OCI-LY1 (cell line): Measurements from ENCODE around the gene LSS.

Experiments used
- EZH2 ChIP-seq: fragments of 200-600 bp; sonication (generic), shearing (Covaris generic); IDR thresholded peaks from 2 replicates; pipeline ENCODE4 v1.8.0; 2017; ENCODE audit warnings: borderline replicate concordance, mixed run types, mild to moderate bottlenecking, antibody characterized with exemption, low read length, moderate library complexity, mixed read lengths
- TF ChIP-seq, protein P1 (sequence below): fragments of 200-600 bp; sonication (generic), shearing (Covaris generic); IDR thresholded peaks from 2 replicates; pipeline ENCODE4 v1.5.1; 2017; ENCODE audit warnings: mild to moderate bottlenecking, antibody characterized with exemption, low read length, moderate library complexity, mixed read lengths

GRCh38 chr21:46256501-46256994, 28.0 kb upstream of the LSS start:
- TF ChIP-seq, protein P1, sequence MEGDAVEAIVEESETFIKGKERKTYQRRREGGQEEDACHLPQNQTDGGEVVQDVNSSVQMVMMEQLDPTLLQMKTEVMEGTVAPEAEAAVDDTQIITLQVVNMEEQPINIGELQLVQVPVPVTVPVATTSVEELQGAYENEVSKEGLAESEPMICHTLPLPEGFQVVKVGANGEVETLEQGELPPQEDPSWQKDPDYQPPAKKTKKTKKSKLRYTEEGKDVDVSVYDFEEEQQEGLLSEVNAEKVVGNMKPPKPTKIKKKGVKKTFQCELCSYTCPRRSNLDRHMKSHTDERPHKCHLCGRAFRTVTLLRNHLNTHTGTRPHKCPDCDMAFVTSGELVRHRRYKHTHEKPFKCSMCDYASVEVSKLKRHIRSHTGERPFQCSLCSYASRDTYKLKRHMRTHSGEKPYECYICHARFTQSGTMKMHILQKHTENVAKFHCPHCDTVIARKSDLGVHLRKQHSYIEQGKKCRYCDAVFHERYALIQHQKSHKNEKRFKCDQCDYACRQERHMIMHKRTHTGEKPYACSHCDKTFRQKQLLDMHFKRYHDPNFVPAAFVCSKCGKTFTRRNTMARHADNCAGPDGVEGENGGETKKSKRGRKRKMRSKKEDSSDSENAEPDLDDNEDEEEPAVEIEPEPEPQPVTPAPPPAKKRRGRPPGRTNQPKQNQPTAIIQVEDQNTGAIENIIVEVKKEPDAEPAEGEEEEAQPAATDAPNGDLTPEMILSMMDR = 0 out of 2 replicates have a peak, but pooled peaks have one; percentile 10
- TF ChIP-seq EZH2 = no peak
